ENCODE data around the gene TUBGCP6.
A peak's percentile ranks its signal among the peaks of the same experiment; 100 is the strongest.

Gene TUBGCP6

DNA sequence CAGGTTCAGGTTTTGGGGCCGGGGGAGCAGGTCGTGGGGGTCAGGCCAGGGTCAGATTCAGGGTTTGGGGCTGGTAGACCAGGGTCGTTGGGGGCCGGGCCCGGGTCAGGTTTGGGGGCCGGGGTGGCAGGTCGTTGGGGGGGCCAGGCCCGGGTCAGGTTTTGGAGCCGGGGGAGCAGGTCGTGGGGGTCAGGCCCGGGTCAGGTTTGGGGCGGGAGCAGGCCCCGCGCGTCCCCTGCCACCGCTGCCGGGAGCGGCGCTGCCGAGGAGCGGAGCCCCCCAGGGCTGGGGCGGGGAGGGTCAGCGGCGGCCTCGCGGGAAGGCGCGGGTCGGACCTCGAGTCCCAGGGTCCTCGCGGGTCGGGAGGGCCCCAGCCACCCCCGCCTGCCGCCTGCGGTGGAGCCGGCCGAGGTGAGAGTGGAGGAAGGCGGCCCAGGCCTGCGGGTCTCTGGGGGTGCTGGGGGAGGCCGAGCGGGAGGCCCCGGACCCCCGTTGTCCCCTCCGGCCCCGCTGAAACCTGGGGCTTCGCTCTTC is 58.6 kb downstream of the TUBGCP6 start:
- DNase-seq (ENCODE audit: low spot score in 2 of 2) = no peak
- Histone ChIP-seq H3K4me3 (peak overlapping the region; percentile 58), H3K36me3 (replicated peaks) (peaks cover 15% of the 10 kb centered on the region), H3K4me1 (peaks cover 21% of the 10 kb centered on the region), H3K9me3 (no peaks in the 10 kb centered on the region), H3K27me3 (ENCODE audit: low read depth) (no peaks in the 10 kb centered on the region)
- in situ Hi-C loops (cut with MboI; ENCODE audit: low sequenced_read_pairs) = no loop called here

- peaks cover 13% of the 10 kb centered on the region for H3K36me3 ChIP-seq (replicated peaks)
- no peaks in the 10 kb centered on the region for H3K27me3 ChIP-seq (ENCODE audit: low read depth)
- in situ Hi-C loops (cut with MboI; ENCODE audit: low sequenced_read_pairs) = no loop called here
- no peaks in the 10 kb centered on the region for H3K9me3 ChIP-seq
- peaks cover 17% of the 10 kb centered on the region for H3K4me1 ChIP-seq
- H3K4me3 ChIP-seq = peak within 1 kb of the TSS; percentile 58
- DNase-seq (ENCODE audit: low spot score in 2 of 2) = peak; percentile 84 to 91
Observed at GRCh38 chr22:50185375-50186087, 59.3 kb downstream of the TUBGCP6 start, which contains the start of gene TRABD. TSS of gene TRABD (plus strand) at chr22:50185913. CDS start at chr22:50193061, 7,148 bp downstream.

GRCh38 chr22:50184902-50185374 is 59.9 kb downstream of the TUBGCP6 start:
- no peak for DNase-seq (ENCODE audit: low spot score in 2 of 2)
- peaks cover 11% of the 10 kb centered on the region for H3K4me1 ChIP-seq
- H3K9me3 ChIP-seq = no peaks in the 10 kb centered on the region
- H3K36me3 ChIP-seq (replicated peaks) = peaks cover 13% of the 10 kb centered on the region
- in situ Hi-C loops (cut with MboI; ENCODE audit: low sequenced_read_pairs) = no loop called here
- H3K4me3 ChIP-seq = peak overlapping the region; percentile 21; the same call in 1 of the 2 replicates
- H3K27me3 ChIP-seq (ENCODE audit: low read depth) = no peaks in the 10 kb centered on the region

DNA sequence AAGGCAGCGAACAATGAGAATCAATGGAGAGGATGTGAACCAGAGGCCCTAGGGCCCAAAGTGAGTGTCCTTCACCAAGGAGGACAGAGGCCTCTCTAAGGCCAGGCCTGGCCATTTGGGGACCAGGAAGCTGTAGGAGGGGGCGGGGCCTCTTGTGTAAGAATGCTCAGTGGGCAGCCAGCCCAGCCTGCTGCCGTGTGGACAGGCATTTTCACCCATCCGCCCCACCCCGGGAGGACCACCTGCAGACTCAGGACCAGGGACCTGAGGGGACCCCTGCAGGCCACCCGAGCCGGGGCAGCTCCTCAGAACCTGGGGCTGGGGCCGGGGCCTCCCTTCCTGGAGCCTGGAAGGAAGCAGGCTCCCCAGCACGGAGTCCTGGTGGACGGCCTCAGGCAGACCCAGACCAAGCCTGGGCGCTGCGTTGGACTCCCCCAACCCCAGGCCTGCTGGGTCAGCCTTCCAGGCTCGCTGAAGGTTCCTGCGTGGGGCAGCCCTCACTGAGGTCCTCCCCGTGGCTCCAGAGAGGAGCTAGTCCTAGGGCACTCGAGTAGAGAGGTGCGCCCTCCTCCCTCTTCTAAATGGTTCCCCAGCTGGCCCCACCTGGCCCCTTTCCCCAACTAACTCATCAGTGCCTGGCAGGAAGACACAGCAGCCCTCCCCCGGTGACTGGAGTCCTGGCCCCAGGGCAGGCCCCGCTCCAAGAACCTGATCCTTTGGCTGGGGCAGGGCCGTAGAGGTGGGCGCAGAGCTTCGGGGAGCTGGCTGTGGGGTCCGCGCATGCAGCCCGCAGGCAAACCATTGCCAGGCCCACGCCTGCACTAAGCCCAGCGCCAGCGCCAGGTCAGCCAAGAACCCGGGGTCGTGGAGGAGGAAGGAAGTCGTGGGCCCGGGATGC is 60.6 kb downstream of the TUBGCP6 start:
- no peak overlapping the region for H3K4me3 ChIP-seq
- in situ Hi-C loops (cut with MboI; ENCODE audit: low sequenced_read_pairs) = no loop called here
- no peaks in the 10 kb centered on the region for H3K27me3 ChIP-seq (ENCODE audit: low read depth)
- no peaks in the 10 kb centered on the region for H3K9me3 ChIP-seq
- peaks cover 6% of the 10 kb centered on the region; the same call in 1 of the 2 replicates for H3K4me1 ChIP-seq
- no peak for DNase-seq (ENCODE audit: low spot score in 2 of 2)
- H3K36me3 ChIP-seq (replicated peaks) = peaks cover 12% of the 10 kb centered on the region

DNA sequence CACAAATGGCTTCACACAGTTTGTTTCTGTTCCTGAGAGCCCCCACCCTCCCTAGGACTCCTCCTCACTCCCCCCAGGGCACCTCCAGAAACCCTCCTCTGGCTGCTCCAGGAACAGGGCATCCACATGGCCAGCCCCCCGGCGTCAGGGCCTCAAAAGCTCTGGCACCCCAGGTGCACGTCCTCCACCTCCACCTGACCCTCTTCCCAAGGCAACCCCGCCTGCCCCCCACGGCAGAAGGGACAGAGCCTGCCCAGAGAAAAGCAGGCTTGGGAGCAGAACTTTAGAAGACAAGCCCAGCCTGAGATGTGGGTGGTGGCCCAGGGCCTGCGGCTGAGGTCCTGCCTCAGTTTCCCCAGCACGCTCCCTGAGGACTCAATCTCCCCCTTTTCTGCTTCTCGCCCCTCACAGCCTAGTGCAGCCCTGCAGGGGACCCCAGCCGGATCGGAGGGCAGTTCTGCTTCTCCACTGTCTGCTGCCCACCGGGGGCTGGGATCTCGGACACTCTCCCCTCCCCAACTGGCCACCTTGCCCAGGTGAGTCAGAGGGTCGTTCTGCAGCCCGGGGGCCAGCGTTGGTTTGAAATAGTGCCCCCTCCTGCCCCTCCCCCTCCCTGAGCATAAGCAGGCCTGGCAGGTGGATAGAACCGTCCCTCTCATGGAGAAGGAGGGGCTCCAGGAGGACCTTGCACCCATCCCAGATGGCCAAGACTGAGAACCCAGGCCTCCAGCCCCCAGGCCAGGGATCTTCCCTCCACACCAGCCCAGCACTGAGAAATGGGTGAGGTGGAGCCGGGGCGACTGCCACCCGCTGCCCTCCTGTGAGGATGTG is 61.5 kb downstream of the TUBGCP6 start:
- Histone ChIP-seq H3K4me1 (peaks cover 5% of the 10 kb centered on the region; the same call in 1 of the 2 replicates), H3K27me3 (ENCODE audit: low read depth) (no peaks in the 10 kb centered on the region), H3K9me3 (no peaks in the 10 kb centered on the region), H3K4me3 (no peak overlapping the region), H3K36me3 (replicated peaks) (peaks cover 3% of the 10 kb centered on the region)
- no peak for DNase-seq (ENCODE audit: low spot score in 2 of 2)
- in situ Hi-C loops (cut with MboI; ENCODE audit: low sequenced_read_pairs) = no loop called here

GRCh38 chr22:50182176-50183081 is 62.4 kb downstream of the TUBGCP6 start:
- Histone ChIP-seq H3K4me3 (no peak overlapping the region), H3K27me3 (ENCODE audit: low read depth) (no peaks in the 10 kb centered on the region), H3K9me3 (no peaks in the 10 kb centered on the region), H3K4me1 (peaks cover 5% of the 10 kb centered on the region; the same call in 1 of the 2 replicates), H3K36me3 (replicated peaks) (no peaks in the 10 kb centered on the region; the same call in 1 of the 2 replicates)
- in situ Hi-C loops (cut with MboI; ENCODE audit: low sequenced_read_pairs) = no loop called here
- DNase-seq (ENCODE audit: low spot score in 2 of 2) = no peak

GRCh38 chr22:50180727-50181521 is 63.9 kb downstream of the TUBGCP6 start:
- no peaks in the 10 kb centered on the region; the same call in 1 of the 2 replicates for H3K36me3 ChIP-seq (replicated peaks)
- H3K4me1 ChIP-seq = 0 out of 2 replicates have a peak, but pooled peaks cover 2% of the 10 kb centered on the region
- H3K27me3 ChIP-seq (ENCODE audit: low read depth) = no peaks in the 10 kb centered on the region
- no peaks in the 10 kb centered on the region for H3K9me3 ChIP-seq
- no peak overlapping the region for H3K4me3 ChIP-seq
- in situ Hi-C loops (cut with MboI; ENCODE audit: low sequenced_read_pairs) = no loop called here
- no peak for DNase-seq (ENCODE audit: low spot score in 2 of 2)

- Histone ChIP-seq H3K9me3 (no peaks in the 10 kb centered on the region), H3K36me3 (replicated peaks) (no peaks in the 10 kb centered on the region; the same call in 1 of the 2 replicates), H3K4me3 (no peak overlapping the region), H3K4me1 (no peaks in the 10 kb centered on the region), H3K27me3 (ENCODE audit: low read depth) (no peaks in the 10 kb centered on the region)
- no peak for DNase-seq (ENCODE audit: low spot score in 2 of 2)
- in situ Hi-C loops (cut with MboI; ENCODE audit: low sequenced_read_pairs) = no loop called here
Observed at GRCh38 chr22:50179937-50180726, 64.7 kb downstream of the TUBGCP6 start.

- Histone ChIP-seq H3K4me3 (no peak overlapping the region), H3K27me3 (ENCODE audit: low read depth) (no peaks in the 10 kb centered on the region), H3K36me3 (replicated peaks) (no peaks in the 10 kb centered on the region; the same call in 1 of the 2 replicates), H3K9me3 (no peaks in the 10 kb centered on the region), H3K4me1 (no peaks in the 10 kb centered on the region)
- in situ Hi-C loops (cut with MboI; ENCODE audit: low sequenced_read_pairs) = no loop called here
- DNase-seq (ENCODE audit: low spot score in 2 of 2) = no peak
Observed at GRCh38 chr22:50178871-50179869, 65.7 kb downstream of the TUBGCP6 start.

DNA sequence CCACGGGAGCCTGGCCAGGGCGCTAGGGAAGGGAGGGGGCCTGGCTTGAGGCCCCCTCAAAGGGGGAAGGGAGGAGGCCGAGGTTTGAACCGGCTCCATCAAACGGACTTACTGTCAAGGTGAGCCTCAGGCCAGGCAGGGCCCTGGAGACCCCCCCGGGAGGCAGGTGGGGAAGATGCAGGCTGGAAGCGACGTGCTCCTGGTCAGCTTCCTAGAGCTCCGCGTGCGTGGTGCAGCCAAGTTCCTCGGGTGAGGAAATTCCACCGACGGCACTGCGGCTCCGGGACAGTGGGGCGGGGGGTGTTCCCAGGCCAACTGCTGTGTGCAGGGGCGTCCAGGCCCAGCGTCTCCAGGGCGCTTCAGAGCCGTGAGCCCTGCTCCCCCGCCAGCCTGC is 66.4 kb downstream of the TUBGCP6 start:
- no peaks in the 10 kb centered on the region for H3K4me1 ChIP-seq
- in situ Hi-C loops (cut with MboI; ENCODE audit: low sequenced_read_pairs) = no loop called here
- no peak for DNase-seq (ENCODE audit: low spot score in 2 of 2)
- no peaks in the 10 kb centered on the region for H3K9me3 ChIP-seq
- no peak overlapping the region for H3K4me3 ChIP-seq
- no peaks in the 10 kb centered on the region; the same call in 1 of the 2 replicates for H3K36me3 ChIP-seq (replicated peaks)
- H3K27me3 ChIP-seq (ENCODE audit: low read depth) = no peaks in the 10 kb centered on the region
